Activated CD8-positive, alpha-beta memory T cell treated with anti-CD3 and anti-CD28 coated beads for 1 hour (primary cell): ENCODE measurements around the gene DPT.

Experiments used
- DNase-seq, 2 donors: peaks; one replicate each; pipeline ENCODE4 v3.0.0-alpha.2; 2020; ENCODE audit warnings: low read depth in 1 of 2; ENCODE audit errors: extremely low read depth in 1 of 2

The DPT gene

DNA sequence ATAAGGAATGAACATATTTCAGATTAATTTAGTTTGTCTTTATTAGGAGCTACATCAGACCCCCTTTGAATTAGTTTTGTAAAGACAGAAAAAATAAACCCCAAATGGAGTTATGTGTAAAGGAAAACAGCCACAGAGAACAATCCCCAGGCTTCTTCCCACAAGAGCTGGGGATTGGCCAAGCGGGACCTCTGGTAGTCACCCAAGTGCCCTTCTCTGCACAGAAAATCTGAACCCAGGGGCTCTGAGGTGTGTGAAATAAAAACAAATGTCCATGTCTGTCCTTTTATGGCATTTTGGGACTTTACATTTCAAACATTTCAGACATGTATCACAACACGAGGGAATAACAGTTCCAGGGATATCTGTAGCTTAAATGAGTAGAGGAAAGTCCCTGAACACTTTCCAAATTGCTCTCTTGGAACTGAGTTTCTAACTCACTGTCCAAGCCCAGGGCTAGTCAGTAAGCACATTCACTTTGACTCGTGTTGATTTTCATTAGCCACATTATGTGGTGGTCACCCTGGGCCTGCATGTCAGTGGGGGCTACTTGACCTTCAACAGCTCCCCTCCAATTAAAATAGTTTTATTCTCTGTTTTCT lies 22.5 kb downstream of the DPT start:
- no peak for DNase-seq

DNA sequence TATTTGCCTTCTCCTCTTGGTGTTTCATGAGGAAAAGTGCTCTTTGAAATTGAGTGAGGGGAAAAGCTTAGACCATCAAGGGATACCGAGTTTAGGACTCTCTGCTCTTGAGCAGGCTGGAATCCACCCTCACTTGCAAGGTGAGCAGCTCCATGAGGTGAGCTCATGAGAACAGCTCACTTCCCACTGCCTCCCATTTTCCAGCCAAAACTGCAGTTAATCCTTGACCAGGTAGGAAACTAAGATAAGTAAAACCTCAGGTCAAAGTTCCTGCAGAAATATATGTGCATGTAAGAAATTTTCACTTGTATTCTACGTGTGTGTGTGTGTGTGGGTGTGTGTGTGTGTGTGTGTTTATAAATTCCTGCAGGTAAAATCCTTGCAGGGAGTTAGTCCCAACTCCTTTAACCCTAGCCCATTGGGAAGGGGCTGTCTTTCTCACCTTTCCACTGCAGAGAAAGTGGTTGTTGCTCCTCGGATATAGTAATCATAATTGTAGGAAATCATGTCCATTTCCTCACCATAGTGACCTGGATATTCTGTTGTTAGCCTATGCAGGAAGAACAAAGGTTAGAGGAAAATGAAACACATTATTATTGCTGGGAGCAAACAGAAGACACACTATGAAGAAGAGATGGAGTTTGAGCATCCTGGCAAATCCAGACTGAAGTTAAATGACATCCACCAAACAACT lies 28.3 kb downstream of the DPT start:
- DNase-seq: no peak

DNA sequence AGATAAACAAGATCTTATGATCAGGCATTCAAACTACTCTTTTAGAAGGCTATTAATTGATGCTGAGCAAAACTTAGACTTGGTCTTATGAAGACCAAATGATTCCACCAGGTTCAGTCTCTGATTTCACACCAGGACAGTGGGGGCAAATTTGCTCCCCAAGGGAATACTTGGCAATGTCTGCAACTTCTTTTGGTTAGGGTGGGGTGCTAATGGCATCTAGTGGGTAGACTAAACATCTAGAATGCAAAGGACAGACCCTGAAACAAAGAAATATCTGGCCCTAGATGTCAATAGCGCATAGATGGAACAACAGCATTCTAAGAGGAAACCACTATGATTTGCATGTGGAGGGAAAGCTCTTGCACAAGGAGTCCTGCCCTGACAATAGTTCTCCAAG lies 30.6 kb downstream of the DPT start:
- no peak for DNase-seq

DNA sequence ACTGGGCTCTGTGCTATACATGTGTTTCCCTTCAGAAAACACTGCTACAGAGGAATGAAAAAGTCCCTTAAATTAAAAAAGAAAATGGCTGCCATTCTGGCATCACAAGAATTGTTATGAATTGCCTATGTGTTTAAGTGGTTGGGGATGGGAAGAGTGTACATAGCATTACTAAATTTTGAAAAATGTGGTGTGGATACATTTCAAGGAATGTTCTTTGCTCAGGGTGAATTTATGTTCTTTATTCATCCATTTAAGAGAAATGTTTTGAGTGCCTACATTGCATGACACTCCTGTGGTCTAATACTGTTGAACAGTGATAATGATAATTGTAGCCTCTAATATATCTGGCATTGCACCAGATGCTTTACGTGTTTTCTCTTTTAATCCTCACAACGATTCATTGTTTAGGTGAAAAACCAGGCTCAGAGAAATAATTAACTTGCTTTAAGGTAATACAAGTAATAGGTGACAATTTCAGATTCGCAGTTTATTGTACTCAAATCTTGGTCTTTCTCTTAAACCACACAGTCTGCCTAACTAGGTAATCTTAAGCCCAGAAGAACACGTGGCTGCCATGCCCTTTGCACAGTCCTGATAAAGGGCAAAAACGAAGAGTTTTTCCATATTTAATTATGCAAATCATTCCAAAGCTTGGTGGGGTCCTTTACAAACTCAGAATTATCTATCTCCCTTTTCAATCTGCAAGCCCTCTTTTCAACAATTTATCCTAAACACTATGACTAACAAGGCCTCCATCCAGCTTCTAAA lies 31.5 kb downstream of the DPT start:
- no peak for DNase-seq

DNA sequence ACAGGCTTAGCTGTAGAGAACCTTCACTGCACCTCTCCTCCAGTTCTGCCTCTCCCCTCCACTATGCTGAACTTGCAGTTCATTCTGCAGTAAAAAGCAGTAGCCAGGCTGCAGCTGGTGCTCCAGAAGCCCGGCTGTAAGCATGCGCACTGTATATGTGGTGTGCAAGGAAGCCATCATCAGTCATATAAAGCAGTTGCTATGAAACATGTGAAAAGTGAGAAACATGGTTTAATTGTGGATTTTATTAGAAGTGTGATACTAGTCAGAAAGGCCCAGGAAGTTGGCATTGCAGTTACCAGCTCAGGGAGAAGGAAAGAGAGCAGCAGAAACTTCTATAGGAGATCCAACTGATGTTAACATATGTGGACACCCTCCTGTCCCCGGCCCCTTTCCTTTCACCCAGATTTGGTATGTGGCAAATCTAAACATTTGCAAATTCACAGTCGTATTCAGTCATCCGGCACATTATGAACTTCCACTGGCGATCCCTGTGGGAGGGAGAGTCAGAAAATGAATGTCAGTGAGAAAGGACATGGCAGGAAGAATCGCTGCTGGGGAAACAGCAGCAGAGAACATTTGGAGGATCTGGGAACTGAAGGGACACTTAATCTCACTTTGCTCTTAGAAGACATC lies 32.8 kb downstream of the DPT start:
- DNase-seq: no peak

DNA sequence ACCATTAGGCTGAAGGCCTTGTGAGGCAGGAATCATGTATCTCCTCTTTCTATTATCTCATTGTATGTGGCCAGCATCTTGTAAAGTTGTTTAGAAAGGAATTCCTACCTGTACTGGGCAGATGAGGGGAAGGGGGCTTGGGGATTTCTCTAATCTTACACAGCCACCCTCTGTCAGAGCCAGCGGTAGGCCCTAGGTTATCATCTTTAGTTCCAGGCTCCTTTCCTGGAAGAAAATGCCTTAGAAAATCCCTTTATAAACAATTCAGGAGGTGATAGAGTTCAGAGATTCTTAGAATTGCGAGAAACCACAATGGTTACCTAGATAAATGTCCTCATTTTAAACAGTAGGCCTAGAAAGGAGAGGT lies 35.2 kb downstream of the DPT start:
- no peak for DNase-seq

DNA sequence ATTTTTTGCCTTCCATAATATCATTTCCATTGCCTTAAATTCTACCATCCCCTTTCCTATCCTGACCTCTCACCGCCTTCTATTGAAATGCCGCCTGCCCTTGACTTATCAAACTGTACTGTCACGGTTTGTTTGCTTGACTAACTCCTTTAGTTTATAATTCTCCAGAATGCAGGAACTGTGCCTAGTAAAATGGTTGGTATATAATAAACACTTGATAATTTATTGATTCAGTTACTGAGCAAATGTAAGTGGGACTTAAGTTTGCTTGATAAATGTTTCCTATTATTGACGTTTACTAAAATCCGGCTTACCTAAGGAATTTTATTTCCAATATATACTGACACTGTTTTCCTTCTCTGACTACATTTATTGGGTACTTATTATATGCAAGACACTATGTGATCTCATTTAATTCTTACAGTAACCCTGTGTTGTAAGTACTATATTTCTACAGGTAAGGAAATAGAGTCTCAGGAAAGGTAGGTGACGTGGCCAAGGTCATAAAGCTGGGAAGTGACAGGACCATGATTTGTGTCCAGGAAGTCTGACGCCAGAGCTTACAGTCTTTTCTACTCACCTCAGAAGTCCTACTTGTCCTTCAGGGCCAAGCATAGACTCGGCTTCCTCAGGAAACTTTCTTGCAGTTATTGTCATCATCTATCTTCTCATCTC lies 35.7 kb downstream of the DPT start:
- no peak for DNase-seq

DNA sequence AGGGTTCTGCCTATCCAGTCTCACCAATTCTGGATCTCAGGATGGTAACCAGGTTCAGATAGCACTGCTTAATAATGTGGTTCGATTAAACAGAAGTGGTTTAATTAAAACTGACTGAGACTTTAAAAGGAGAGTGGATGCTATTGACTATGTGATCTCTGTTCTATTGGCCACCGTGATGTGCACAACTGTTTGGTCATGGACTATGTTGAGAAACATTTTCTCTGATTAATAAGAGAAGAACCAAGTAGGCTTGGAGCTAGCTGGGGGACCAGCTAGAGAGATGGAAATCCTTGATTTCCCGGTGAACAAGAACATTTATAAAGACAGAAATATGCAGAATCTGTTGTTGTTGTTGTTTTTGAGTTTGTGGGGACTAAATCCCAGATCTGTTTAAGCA lies 36.5 kb downstream of the DPT start:
- DNase-seq: no peak

DNA sequence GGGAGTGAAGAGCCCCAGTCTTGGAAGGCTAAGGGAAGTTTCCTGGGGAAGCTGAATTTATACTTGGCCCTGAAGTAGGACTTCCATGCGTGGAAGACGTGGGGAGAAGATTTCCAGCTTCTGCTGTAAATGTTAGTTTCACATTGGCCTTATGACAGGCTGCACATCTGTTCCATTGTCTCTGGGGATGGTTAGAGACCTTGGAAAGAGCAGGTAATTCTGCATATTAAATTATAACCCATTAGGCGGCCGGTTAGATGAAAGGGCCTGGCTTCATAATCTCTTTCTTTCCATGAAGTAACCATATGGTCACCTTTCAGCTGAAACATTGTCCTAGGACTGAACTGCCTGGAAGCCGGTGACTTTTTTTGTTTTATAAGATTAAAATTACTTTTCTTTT lies 37.5 kb downstream of the DPT start:
- DNase-seq: no peak

DNA sequence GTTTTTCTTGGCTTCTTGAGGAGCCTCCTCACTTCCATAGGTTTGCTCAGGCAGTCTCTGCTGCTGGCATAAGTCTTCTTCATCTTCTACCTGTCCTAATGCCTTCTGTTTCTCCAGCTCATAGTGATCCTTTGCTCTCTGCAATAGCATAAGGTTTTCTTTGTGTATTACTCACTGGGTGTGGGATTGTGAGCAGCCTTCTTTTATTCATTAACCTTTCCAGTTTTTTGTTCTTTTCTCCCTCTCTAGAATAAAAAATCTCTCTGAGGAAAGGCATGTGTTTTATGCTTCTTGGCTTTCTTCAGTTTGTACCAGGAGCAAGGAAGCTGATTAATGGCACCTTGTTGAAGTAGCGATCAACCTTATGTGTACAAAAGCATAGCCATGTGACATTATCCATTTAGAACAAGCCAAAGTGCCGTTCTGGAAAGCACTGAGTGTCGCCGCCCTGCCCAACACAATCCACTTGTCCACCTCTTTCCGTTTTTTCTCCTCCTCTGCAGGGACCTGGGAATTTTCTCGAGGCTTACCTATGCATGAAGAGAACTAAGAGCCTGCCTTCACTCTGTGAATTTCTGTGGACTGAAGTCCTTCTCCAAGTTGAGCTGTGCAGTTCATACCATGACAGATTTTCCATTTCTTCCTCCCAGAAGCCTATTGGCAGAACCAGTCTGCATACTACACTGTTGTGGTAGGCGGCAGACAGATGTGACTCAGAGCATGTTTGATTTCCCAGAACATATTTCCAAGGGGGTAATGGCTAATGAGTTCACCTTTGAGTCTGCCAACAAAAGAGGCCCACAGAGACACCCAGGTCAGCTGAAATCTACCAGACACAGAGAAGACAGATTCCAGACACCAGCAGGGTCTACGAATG lies 39.0 kb downstream of the DPT start:
- DNase-seq: no peak

DNA sequence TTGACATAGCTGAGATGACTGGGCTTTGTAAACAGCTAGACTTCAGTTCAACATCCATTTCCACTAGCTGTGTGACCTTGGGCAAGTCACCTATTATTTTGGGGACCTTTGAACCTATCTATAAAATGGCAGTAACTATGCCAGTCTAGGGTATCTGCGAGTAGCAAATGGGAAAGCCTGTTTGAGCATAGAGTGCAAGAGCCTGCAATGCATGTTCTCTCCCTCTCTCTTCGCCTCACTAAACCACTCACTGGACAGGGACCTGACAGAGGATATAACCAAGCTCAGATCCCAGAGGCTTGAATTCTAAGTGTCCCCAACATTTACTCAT lies 39.7 kb downstream of the DPT start:
- DNase-seq: no peak

DNA sequence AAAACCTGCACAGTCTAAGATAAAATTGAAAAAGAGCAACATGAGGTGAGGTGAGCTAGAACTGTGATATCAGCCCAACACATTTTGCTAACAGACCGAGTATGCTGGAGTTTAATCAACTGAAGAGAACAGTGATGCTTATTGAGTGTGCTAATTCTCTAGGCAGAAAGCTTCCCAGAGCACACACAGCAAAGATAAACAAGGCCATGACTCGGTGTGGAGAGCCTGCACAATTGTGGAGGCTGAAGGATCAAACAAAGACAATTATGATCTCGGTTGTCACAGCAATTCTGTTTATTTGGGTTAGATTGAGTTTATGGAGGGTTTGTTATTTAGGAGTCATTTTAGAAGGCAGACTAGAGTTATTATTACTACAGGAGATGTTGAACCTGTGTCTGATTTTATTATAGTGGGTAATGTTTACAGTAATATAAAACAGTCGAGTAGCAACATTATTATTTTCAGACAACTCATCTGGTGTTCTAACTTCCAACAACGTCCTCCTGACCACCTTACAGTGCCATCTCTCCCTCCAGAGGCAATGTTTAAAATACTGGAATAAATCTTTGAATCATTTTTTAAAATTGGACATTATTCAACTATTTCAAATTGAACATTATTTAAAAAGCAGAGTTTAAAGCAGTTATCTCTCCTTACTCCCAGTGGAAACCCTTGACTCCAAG lies 40.2 kb downstream of the DPT start:
- DNase-seq: no peak

DNA sequence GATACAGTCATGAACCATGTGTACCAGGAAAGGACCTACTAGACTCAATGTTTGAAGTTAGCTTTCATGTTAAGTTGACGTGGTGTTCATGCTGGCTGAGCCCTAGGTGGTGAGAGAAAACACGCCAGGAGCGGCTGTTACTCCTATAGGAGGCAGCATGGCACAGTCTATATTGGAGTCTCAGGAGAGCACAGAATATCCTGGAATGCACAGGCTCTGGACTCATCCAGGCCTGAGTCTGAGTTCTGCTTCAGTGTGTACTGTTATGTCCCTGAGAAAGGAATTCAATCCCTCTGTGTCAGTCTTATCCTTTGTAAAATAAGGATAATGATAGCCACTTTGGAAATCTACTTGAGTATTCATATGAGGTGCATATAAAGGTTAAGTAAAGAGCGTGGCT lies 41.2 kb downstream of the DPT start:
- DNase-seq: no peak

DNA sequence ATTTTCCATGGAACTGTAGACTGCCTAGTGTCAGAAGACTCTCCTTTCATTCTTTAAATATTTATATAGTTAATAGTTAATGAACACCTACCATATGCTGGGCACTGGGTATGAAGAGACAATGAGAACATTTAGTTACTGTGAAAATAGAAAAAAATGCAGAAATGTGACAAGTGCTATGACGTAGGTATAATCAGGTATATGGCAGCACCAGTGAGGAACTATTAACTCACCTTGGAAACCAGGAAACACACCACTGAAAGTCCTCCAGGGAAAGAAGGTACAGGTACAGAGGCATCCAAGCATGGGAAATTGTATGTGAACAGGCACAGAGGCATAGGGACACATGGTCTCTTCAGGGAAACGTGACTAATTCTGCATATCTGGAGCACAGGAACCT lies 42.3 kb downstream of the DPT start:
- no peak for DNase-seq

DNA sequence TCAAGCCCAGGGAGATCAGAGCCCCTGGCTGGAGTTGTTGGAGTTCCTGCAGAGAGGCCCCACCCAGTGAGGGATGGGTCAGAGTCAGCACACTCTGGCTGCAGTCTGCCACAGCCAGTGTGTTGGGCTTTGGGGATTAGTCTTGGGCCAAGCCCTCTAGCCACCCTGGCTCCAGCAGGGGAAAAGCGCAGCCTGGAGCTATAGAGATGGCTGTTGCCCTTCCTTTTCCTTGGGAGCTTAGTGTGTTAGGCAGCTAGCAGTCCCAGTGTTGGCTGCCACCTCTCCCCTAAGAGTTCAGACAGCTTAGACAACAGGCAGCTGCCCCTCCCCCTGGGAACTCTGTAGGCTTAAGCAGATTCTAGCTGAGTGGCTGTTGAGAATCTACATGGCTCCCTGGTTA lies 45.1 kb downstream of the DPT start:
- no peak for DNase-seq

DNA sequence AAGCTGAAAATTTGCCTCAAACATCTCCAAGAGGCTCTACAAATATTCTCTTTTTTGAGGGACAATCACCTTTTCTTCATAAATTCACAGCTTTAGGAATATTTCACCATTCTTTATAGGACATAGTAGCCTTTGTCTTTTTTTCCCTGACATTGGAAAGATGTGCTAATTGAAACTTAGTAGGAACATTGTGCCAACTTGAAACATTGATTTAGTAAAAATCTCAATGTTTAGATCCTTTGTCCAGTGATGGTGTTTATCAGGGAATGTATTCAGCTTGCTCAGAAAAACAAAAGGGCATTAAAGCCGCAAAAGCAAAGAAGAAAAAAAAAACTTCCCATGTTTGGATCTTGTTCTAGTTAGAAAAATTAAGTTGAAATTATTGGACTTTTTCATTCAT lies 52.1 kb downstream of the DPT start:
- no peak for DNase-seq

DNA sequence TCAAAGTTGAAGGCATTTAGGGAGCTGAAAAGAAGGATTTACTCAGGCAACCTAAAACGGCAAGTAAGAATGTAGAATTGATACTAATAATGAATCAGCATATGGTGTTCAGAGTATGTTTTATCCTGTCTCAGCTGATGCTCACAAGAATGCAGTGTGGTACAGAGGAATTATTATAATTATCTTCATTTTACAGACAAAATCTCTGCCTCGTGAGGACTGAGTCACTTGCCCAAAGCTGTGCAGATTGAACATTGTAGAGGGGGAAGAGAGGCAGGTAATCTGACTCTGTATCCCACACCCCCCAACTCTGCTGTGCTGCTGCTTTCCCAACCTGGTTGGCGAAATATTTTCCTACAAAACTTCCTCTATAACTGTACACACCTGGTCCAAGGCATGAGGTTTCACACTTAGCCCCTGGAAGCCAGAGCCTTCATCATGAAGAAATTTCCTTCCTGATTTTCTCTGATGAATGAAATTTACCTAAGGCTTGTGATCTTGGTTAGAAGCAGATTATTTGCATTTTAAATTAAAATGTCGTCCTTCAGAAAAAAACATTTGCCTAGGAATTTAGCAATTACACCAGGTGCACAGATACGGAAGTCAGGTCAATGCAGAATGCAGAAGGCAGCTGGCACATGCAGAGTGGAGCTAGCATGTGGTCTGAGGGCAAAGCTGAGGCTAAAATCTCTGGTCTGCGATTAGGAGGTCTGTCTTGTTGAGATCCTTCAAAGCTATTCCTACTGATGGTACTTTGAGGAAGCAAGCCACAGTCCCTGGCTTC lies 52.8 kb downstream of the DPT start:
- DNase-seq: no peak

DNA sequence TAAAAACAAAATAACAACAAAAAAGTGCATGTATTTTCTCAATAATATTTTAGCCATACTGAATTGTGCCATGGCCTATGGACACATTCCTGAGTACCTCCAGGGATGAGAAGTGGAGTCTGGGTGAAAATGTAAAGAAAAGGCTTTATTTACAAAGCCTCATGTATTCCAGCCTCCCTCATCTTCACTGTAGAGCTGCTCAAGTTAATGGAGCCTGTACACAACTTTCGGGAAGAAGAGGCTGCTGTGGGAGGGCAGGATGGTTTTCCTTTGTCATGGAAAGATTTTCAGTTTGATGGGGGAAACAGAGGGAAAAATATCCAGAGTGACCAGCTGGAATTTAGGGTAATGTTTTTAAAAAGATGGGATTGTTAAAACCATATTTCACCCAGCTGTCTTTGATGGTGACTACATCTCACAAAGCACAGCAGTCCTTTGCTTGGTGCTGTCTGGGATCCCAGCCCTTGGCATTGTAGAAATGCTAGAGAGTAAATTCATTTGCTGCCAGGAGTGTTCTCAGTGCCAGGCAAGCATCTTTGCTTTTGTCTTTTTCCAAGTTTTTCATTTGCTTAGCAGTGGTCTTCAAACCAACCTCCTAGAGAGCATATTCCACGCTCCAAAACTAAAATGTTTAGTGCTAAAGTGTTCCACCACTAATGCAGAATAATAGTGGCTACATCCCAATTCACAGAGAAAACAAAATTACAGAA lies 54.9 kb downstream of the DPT start:
- DNase-seq: no peak

DNA sequence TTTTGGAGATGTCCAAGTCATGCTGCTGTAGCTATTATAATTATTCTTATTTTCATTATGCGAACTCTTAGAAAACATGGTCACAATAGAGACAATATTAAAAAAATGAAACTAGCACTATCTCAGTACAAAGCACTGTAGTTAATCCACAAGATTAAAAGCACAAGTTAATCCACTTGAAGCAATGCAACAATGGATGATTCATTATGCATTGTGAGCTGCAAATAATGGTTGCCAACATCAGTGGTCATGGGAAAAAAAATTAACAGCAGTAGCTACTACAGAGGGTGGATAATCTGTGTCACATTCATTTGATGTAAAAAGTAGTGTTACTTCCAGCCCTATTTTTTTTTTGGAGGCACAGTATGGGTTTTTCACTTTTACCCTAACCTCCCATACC lies 56.7 kb downstream of the DPT start:
- DNase-seq: no peak
